ENCODE measurements around the gene BBX. TPM values are rescaled to one million over a fixed set of nuclear protein-coding genes. Genes with fewer than 3 reads are reported as not detected.
A peak's percentile ranks its signal among the peaks of the same experiment; 100 is the strongest.

The BBX gene
- total and polyA plus RNA-seq, 2 of the 13 experiments (the other 11 are each of a cell fraction or from before 2014, with no cell fraction given): 13.7 to 23.2 TPM

- no peak overlapping the region for H2AFZ ChIP-seq (ENCODE audit: low read length)
- TF ChIP-seq CREB1 (IDR thresholded peaks at IDR 0.05) (peak; percentile 58; the same call in 1 of the 2 replicates), CREB1 (CRISPR knock-in tag; IDR thresholded peaks at IDR 0.05) (no peak), ZNF160 (CRISPR knock-in tag; IDR thresholded peaks at IDR 0.05) (0 out of 2 replicates have a peak, but pooled peaks have one; percentile 72), ATF7 (IDR thresholded peaks at IDR 0.05) (peak; percentile 92), ATF7 (CRISPR knock-in tag; IDR thresholded peaks at IDR 0.05) (no peak), YEATS4 (CRISPR knock-in tag; IDR thresholded peaks at IDR 0.05; ENCODE audit: borderline replicate concordance) (no peak)
- DNase-seq (ENCODE audit: low spot score) (no peak), FAIRE-seq (no peak), ATAC-seq (no peak)
- H4K20me1 ChIP-seq (ENCODE audit: insufficient read depth, low read length): peaks cover 9% of the 10 kb centered on the region; the same call in 1 of the 2 replicates
- BruUV-seq (replicated peaks): no TSS peak
- no peaks in the 10 kb centered on the region for H3K36me3 ChIP-seq (replicated peaks in 1 of 2; ENCODE audit: control insufficient read depth in 1 of 2, insufficient read depth in 2 of 2, low read length in 2 of 2)
- no peak overlapping the region for H3K4me2 ChIP-seq (ENCODE audit: low read depth, low read length)
- 83% methylated on average over 1 of the region's 1 CpG for WGBS (ENCODE audit: low lambda C conversion rate)
- no peak overlapping the region for H3K27ac ChIP-seq (ENCODE audit: extremely low read length, insufficient read depth, low read length)
- H3K79me2 ChIP-seq (ENCODE audit: insufficient read depth, low read length): peaks cover 7% of the 10 kb centered on the region
- intact Hi-C loops (cut with micrococcal nuclease; ENCODE audit: unreplicated experiment): no loop called here
- H3K4me1 ChIP-seq (ENCODE audit: insufficient read depth, low read length): peaks cover 25% of the 10 kb centered on the region
- H3K27me3 ChIP-seq (ENCODE audit: control insufficient read depth in 1 of 2, insufficient read depth in 2 of 2, low read length in 2 of 2): no peaks in the 10 kb centered on the region
- peaks cover 6% of the 10 kb centered on the region; the same call in 1 of the 2 replicates for H3K9me3 ChIP-seq (ENCODE audit: low read length)
- no peak overlapping the region for H3K4me3 ChIP-seq (replicated peaks in 1 of 3; ENCODE audit: insufficient read depth in 1 of 3, low read depth in 2 of 3, low read length in 3 of 3)
- no peak overlapping the region for H3K9ac ChIP-seq (ENCODE audit: insufficient read depth, low read depth, low read length)
- in situ Hi-C loops (cut with HindIII; ENCODE audit: extremely low pct_ligation_motif_present, low pct_unique_long_range_greater_than_20kb): no loop called here
- CTCF ChIA-PET (ENCODE audit: low intra/inter-chr PET ratio, low total read pairs): no interaction called here
- POLR2A ChIA-PET: no interaction called here
Observed at GRCh38 chr3:107611775-107612469, 89.2 kb downstream of the BBX start.

- no peaks in the 10 kb centered on the region for H3K36me3 ChIP-seq (replicated peaks in 1 of 2; ENCODE audit: control insufficient read depth in 1 of 2, insufficient read depth in 2 of 2, low read length in 2 of 2)
- no TSS peak for BruUV-seq (replicated peaks)
- H3K4me3 ChIP-seq (replicated peaks in 1 of 3; ENCODE audit: insufficient read depth in 1 of 3, low read depth in 2 of 3, low read length in 3 of 3): no peak overlapping the region
- no peak overlapping the region for H2AFZ ChIP-seq (ENCODE audit: low read length)
- ChIA-PET CTCF (ENCODE audit: low intra/inter-chr PET ratio, low total read pairs) (no interaction called here), POLR2A (no interaction called here)
- no peak overlapping the region for H3K4me2 ChIP-seq (ENCODE audit: low read depth, low read length)
- in situ Hi-C loops (cut with HindIII; ENCODE audit: extremely low pct_ligation_motif_present, low pct_unique_long_range_greater_than_20kb) (no loop called here), intact Hi-C loops (cut with micrococcal nuclease; ENCODE audit: unreplicated experiment) (no loop called here)
- no peak overlapping the region for H3K27ac ChIP-seq (ENCODE audit: extremely low read length, insufficient read depth, low read length)
- no peak for FAIRE-seq
- peaks cover 6% of the 10 kb centered on the region; the same call in 1 of the 2 replicates for H3K9me3 ChIP-seq (ENCODE audit: low read length)
- WGBS (ENCODE audit: low lambda C conversion rate): no CpG with 5 or more reads among the region's 2 CpGs
- peaks cover 9% of the 10 kb centered on the region; the same call in 1 of the 2 replicates for H4K20me1 ChIP-seq (ENCODE audit: insufficient read depth, low read length)
- H3K9ac ChIP-seq (ENCODE audit: insufficient read depth, low read depth, low read length): no peak overlapping the region
- no peak for TF ChIP-seq CHD4 (IDR thresholded peaks at IDR 0.05; ENCODE audit: borderline replicate concordance, low read length)
- peak; percentile 18; the same call in 1 of the 2 replicates for TF ChIP-seq HNF4A (CRISPR knock-in tag; IDR thresholded peaks at IDR 0.05)
- TF ChIP-seq BCL3 (CRISPR knock-in tag; IDR thresholded peaks at IDR 0.05): no peak
- no peak for TF ChIP-seq CSRNP1 (CRISPR knock-in tag; IDR thresholded peaks at IDR 0.05)
- 0 out of 2 replicates have a peak, but pooled peaks have one; percentile 9 for TF ChIP-seq SALL1 (CRISPR knock-in tag; IDR thresholded peaks at IDR 0.05)
- TF ChIP-seq TFDP1 (CRISPR knock-in tag; IDR thresholded peaks at IDR 0.05; ENCODE audit: borderline replicate concordance): no peak
- TF ChIP-seq ZNF737 (CRISPR knock-in tag; IDR thresholded peaks at IDR 0.05; ENCODE audit: borderline replicate concordance): no peak
- TF ChIP-seq ZNF12 (CRISPR knock-in tag; IDR thresholded peaks at IDR 0.05): peak; percentile 71; the same call in 1 of the 2 replicates
- H3K4me1 ChIP-seq (ENCODE audit: insufficient read depth, low read length): peaks cover 25% of the 10 kb centered on the region
- ATAC-seq: peak; percentile 85
- peaks cover 8% of the 10 kb centered on the region for H3K79me2 ChIP-seq (ENCODE audit: insufficient read depth, low read length)
- no peaks in the 10 kb centered on the region for H3K27me3 ChIP-seq (ENCODE audit: control insufficient read depth in 1 of 2, insufficient read depth in 2 of 2, low read length in 2 of 2)
- peak; percentile 12 for DNase-seq (ENCODE audit: low spot score)
Observed at GRCh38 chr3:107612664-107613084, 89.9 kb downstream of the BBX start.
